B cell (primary cell): ENCODE results near the gene ACHE.

ENCODE experiments used
- CTCF ChIP-seq: fragments of 200-600 bp; IDR thresholded peaks from one replicate; pipeline ENCODE4 v1.8.0; 2022; ENCODE audit warnings: antibody characterized with exemption, mild to moderate bottlenecking
- EZH2 ChIP-seq: IDR thresholded peaks from 2 replicates; pipeline ENCODE4 v1.6.1; 2012; ENCODE audit warnings: borderline replicate concordance, low read depth, mild to moderate bottlenecking, moderate library complexity, low read length; ENCODE audit not compliant: insufficient read depth, poor library complexity, severe bottlenecking

GRCh38 chr7:100914879-100915447 lies 19.3 kb upstream of the ACHE start:
- TF ChIP-seq CTCF = no peak
- TF ChIP-seq EZH2 = no peak
